PC-3 (cell line): ENCODE measurements around the gene TTC6.

Experiments
- CTCF ChIP-seq: fragments of 300-600 bp; sonication (generic); conservative IDR thresholded peaks from 2 replicates; pipeline ENCODE4 v1.5.1; 2017; ENCODE audit warnings: antibody characterized with exemption, low read depth, mild to moderate bottlenecking, low read length
- EZH2 ChIP-seq: fragments of 300-600 bp; sonication (generic); IDR thresholded peaks from one replicate; pipeline ENCODE4 v1.6.1; 2017; ENCODE audit warnings: antibody characterized with exemption, mild to moderate bottlenecking, low read length; ENCODE audit not compliant: unreplicated experiment

DNA sequence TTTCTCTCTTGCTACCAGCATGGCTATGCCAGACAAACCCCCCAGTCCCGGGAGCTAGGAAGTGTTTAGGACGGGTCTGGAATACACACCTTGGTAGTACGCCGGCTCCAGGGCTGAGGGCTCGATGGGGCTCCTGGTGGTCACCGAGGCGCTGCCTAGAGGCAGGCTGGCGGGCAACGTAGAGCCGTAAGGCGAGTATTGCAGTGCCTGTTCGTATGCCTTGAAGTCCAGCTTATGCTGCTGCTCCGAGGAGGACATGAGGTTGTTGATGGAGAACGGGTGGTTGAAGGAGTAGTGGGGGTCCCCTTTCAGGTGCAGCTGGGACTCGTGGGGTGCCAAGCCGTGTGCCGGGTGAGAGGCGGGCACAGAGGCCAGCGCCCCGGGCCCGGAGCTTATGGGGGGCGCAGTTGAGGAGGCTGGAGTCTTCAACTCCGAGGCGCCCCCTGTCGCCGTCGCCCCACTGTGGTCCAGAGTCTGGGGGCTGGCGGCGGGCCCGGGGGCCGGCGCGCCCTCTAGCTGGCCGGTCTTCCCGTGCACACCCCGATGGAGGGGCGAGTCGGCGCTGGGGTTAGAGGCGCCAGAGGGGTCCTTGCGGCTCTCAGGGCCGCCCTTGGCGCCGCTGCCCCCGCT is 4.0 kb upstream of the TTC6 start:
- peak; percentile 77 for TF ChIP-seq CTCF
- no peak for TF ChIP-seq EZH2
